ENCODE measurements around the gene RNASE11. TPM values are rescaled to one million over a fixed set of nuclear protein-coding genes. Genes with fewer than 3 reads are reported as not detected.

Gene RNASE11
- polyA plus RNA-seq, 1 of the 3 experiments (the other 2 are of a cell fraction) = not detected

DNA sequence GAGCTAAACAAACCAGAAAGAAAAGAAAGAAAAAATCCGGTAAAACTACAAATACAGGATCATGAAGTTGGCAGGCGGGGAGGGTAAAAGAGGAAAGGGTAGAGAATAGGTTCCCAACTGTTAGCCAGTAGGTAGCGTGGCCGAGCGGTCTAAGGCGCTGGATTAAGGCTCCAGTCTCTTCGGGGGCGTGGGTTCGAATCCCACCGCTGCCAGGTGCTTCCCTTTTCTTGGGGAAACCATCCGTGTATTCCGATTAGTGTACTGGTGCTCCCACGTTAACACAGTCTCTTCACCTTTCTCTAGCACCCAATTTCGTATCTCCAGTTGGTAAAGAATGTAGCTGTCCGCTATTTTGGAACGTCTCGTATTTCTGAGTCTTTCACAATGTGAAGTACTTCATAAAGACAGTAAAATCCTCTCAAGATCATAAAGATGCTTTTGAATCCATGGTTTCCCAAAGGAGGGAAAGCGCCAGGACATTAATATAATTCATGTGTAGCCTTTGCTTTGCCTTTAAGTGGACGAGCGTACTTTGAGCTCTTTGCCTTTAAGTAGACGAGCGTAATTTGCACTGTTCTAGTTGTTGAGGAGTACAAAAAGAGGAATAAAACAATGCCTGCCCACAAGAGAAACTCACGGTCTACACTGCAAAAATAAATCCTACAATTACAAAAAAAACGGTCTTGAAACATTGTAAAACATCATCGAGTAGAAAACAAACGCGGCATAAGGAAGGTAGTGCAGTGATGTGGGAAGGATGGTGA is 22.4 kb upstream of the RNASE11 start (continued):
- TF ChIP-seq NFIC (IDR thresholded peaks at IDR 0.05; ENCODE audit: borderline replicate concordance) = no peak; the same call in 1 of the 2 replicates
- no peak for TF ChIP-seq GABPA (IDR thresholded peaks at IDR 0.05; ENCODE audit: low read depth)
- TF ChIP-seq YY1 (IDR thresholded peaks at IDR 0.05; ENCODE audit: low read depth) = no peak
- peak; percentile 13; the same call in 1 of the 2 replicates for TF ChIP-seq TCF12 (IDR thresholded peaks at IDR 0.05)
- TF ChIP-seq TAF1 (IDR thresholded peaks at IDR 0.05; ENCODE audit: borderline replicate concordance, low read depth, low read length) = no peak
- TF ChIP-seq RAD21 (IDR thresholded peaks at IDR 0.05; ENCODE audit: low read length) = no peak
- TF ChIP-seq, protein P1, sequence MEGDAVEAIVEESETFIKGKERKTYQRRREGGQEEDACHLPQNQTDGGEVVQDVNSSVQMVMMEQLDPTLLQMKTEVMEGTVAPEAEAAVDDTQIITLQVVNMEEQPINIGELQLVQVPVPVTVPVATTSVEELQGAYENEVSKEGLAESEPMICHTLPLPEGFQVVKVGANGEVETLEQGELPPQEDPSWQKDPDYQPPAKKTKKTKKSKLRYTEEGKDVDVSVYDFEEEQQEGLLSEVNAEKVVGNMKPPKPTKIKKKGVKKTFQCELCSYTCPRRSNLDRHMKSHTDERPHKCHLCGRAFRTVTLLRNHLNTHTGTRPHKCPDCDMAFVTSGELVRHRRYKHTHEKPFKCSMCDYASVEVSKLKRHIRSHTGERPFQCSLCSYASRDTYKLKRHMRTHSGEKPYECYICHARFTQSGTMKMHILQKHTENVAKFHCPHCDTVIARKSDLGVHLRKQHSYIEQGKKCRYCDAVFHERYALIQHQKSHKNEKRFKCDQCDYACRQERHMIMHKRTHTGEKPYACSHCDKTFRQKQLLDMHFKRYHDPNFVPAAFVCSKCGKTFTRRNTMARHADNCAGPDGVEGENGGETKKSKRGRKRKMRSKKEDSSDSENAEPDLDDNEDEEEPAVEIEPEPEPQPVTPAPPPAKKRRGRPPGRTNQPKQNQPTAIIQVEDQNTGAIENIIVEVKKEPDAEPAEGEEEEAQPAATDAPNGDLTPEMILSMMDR (IDR thresholded peaks at IDR 0.05) = no peak
- TF ChIP-seq RFX5 (IDR thresholded peaks at IDR 0.05; ENCODE audit: low read length) = no peak
- TF ChIP-seq FOXM1 (IDR thresholded peaks at IDR 0.05; ENCODE audit: low read depth) = no peak
- TF ChIP-seq, protein P2, sequence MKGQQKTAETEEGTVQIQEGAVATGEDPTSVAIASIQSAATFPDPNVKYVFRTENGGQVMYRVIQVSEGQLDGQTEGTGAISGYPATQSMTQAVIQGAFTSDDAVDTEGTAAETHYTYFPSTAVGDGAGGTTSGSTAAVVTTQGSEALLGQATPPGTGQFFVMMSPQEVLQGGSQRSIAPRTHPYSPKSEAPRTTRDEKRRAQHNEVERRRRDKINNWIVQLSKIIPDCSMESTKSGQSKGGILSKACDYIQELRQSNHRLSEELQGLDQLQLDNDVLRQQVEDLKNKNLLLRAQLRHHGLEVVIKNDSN (IDR thresholded peaks at IDR 0.05; ENCODE audit: borderline replicate concordance, low read depth) = 0 out of 2 replicates have a peak, but pooled peaks have one; percentile 12

DNA sequence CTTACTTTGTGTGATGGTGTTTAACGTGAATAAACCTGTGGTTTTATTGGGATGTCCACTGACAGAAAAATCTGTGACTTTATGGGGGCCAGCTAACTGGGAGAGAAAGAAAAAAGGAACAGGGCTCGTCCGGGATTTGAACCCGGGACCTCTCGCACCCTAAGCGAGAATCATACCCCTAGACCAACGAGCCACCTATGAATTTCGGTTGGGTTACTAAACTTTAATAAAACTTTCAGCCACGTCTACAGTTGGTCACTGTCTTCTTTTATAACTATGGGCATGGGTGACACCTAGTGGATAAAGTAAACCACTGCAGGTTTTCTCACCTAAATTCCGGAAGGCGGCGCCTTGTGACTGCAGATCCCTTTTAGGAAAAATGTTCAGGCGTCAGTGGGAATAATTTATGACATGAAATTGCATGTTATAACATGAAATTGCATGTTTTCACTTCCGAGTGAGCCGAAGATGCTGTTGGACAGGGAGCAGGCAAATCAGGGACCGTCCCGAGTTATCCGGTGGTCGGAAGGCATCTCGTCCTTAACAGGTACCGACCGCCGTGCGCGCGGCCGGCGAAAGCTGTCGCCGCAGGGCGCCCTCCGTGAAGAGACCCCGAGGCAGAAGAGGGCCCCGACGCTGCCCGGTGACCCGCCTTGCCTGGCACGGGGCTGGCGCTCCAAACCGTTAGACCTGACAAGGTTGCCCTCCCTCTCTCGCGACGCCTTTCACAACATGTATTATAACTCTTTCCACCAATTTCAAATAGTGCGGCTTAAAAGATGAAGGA is 21.6 kb upstream of the RNASE11 start:
- H3K9ac ChIP-seq = peak overlapping the region; percentile 46; the same call in 1 of the 2 replicates
- H3F3A ChIP-seq (replicated peaks; ENCODE audit: insufficient read depth) = peaks cover 29% of the 10 kb centered on the region
- H3K27ac ChIP-seq (ENCODE audit: low read depth in 2 of 2, low read length in 1 of 2) = no peak overlapping the region
- H3K79me2 ChIP-seq (ENCODE audit: insufficient read depth) = no peaks in the 10 kb centered on the region
- H3K27me3 ChIP-seq (ENCODE audit: insufficient read depth) = no peaks in the 10 kb centered on the region
- peak; percentile 75 for DNase-seq
- H2AFZ ChIP-seq (ENCODE audit: low read depth) = peak overlapping the region; percentile 63
- H4K20me1 ChIP-seq (ENCODE audit: insufficient read depth) = peaks cover 6% of the 10 kb centered on the region
- POLR2A ChIA-PET = no interaction called here
- peak; percentile 69 for TF ChIP-seq SMC3 (IDR thresholded peaks at IDR 0.05; ENCODE audit: low read depth, low read length)
- peak; percentile 93 for TF ChIP-seq RAD21 (IDR thresholded peaks at IDR 0.05; ENCODE audit: low read length)
- no peak for TF ChIP-seq TCF12 (IDR thresholded peaks at IDR 0.05)
- peak; percentile 68; the same call in 1 of the 2 replicates for TF ChIP-seq TEAD4 (IDR thresholded peaks at IDR 0.05; ENCODE audit: borderline replicate concordance, insufficient read depth)
- no peak for TF ChIP-seq GABPA (IDR thresholded peaks at IDR 0.05; ENCODE audit: low read depth)
- TF ChIP-seq RXRA (IDR thresholded peaks at IDR 0.05; ENCODE audit: borderline replicate concordance, low read depth) = peak; percentile 37; the same call in 1 of the 2 replicates
- peak; percentile 60; the same call in 1 of the 2 replicates for TF ChIP-seq MXI1 (IDR thresholded peaks at IDR 0.05; ENCODE audit: low read depth, low read length)
- TF ChIP-seq, protein P1 (IDR thresholded peaks at IDR 0.05) = peak; percentile 97
- TF ChIP-seq, protein P3, sequence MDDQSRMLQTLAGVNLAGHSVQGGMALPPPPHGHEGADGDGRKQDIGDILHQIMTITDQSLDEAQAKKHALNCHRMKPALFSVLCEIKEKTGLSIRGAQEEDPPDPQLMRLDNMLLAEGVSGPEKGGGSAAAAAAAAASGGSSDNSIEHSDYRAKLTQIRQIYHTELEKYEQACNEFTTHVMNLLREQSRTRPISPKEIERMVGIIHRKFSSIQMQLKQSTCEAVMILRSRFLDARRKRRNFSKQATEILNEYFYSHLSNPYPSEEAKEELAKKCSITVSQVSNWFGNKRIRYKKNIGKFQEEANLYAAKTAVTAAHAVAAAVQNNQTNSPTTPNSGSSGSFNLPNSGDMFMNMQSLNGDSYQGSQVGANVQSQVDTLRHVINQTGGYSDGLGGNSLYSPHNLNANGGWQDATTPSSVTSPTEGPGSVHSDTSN (IDR thresholded peaks at IDR 0.05) = 0 out of 2 replicates have a peak, but pooled peaks have one; percentile 19
- TF ChIP-seq GATA2 (CRISPR knock-in tag; IDR thresholded peaks at IDR 0.05) = no peak
- peak; percentile 63; the same call in 1 of the 2 replicates for TF ChIP-seq FOSL2 (IDR thresholded peaks at IDR 0.05; ENCODE audit: borderline replicate concordance, low read depth)
- TF ChIP-seq FOXJ3 (CRISPR knock-in tag; IDR thresholded peaks at IDR 0.05) = no peak
- TF ChIP-seq RCOR1 (IDR thresholded peaks at IDR 0.05; ENCODE audit: low read length) = peak; percentile 50
- TF ChIP-seq, protein P2 (IDR thresholded peaks at IDR 0.05; ENCODE audit: borderline replicate concordance, low read depth) = no peak
- no peak for TF ChIP-seq JUND (IDR thresholded peaks at IDR 0.05)
- under 1% methylated on average over 43 of the region's 44 CpGs for WGBS (ENCODE audit: low lambda C conversion rate)
- no peaks in the 10 kb centered on the region for H3K9me3 ChIP-seq
- peak overlapping the region; percentile 82 to 96 for H3K4me3 ChIP-seq (ENCODE audit: low read depth in 2 of 2, low read length in 1 of 2)
- H3K4me1 ChIP-seq (ENCODE audit: control insufficient read depth in 1 of 2, insufficient read depth in 2 of 2, low read depth in 1 of 2, low read length in 1 of 2) = no peaks in the 10 kb centered on the region; a peak in 2 of 4 replicates
- H3K9me2 ChIP-seq = no peaks in the 10 kb centered on the region
- no peaks in the 10 kb centered on the region for H3K36me3 ChIP-seq (replicated peaks in 1 of 2; ENCODE audit: control insufficient read depth in 1 of 2, insufficient read depth in 2 of 2, low read length in 1 of 2)
- CTCF ChIA-PET = interaction anchor here (0.6 to 4.9 kb wide), 40 partner anchors 7 to 323 kb away, joined by 3 to 70 read pairs (median 4); partner anchors contain the start of genes APEX1, CCNB1IP1, OSGEP and PARP2
- peak overlapping the region; percentile 73 for H3K4me2 ChIP-seq

All from SK-N-SH (cell line).